ENCODE data around the gene DCT.

Gene DCT

DNA sequence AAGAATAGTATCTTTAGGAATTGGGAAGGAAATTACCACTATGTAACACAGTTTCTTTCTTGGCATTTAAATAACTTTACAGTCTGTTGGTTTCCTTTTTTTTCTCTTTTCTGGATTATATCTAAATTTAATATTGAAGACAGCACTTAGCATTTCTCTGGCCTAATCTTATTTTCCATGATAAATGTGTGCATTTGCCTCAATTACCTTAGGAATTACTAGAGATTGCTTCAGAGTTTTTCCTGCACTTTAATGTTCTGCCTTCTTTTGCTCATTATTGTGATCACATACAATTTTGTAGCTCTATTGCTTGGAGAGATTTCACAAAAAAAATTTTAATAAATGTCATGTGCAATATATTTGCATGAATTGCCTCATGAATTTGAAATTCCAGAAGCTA is 25.1 kb downstream of the DCT start:
- DNase-seq (ENCODE audit: low spot score) = no peak

GRCh38 chr13:94444826-94445225 is 34.7 kb downstream of the DCT start:
- DNase-seq (ENCODE audit: low spot score) = no peak

GRCh38 chr13:94435604-94436226 is 43.8 kb downstream of the DCT start:
- DNase-seq (ENCODE audit: low spot score) = peak; percentile 77

- DNase-seq (ENCODE audit: low spot score) = no peak
Measured at GRCh38 chr13:94433055-94433961, 46.2 kb downstream of the DCT start.

DNA sequence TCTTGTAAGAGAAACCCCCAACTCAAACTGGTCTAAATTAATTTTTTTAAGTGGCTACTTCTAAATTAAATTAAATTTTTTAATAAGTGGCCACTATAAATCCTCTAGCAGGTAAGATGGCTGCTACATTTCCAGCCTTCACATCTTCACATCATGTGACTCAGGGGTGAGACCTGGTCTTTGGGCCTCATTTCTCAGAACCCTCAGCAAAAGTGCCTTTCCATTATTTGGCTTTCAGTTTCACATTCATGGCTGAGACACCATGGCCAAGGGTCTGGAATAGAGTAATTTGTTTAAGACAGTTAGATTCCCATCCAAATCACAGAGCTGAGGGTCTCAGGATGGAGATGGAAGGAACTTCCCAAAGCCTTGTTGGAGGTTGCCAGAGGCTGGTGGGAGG is 47.5 kb downstream of the DCT start:
- DNase-seq (ENCODE audit: low spot score) = no peak

- DNase-seq (ENCODE audit: low spot score) = peak; percentile 17
Measured at GRCh38 chr13:94431574-94431973, 47.9 kb downstream of the DCT start.

GRCh38 chr13:94427313-94427953 is 52.0 kb downstream of the DCT start:
- no peak for DNase-seq (ENCODE audit: low spot score)

- DNase-seq (ENCODE audit: low spot score) = no peak
Measured at GRCh38 chr13:94419925-94420305, 59.6 kb downstream of the DCT start.

DNA sequence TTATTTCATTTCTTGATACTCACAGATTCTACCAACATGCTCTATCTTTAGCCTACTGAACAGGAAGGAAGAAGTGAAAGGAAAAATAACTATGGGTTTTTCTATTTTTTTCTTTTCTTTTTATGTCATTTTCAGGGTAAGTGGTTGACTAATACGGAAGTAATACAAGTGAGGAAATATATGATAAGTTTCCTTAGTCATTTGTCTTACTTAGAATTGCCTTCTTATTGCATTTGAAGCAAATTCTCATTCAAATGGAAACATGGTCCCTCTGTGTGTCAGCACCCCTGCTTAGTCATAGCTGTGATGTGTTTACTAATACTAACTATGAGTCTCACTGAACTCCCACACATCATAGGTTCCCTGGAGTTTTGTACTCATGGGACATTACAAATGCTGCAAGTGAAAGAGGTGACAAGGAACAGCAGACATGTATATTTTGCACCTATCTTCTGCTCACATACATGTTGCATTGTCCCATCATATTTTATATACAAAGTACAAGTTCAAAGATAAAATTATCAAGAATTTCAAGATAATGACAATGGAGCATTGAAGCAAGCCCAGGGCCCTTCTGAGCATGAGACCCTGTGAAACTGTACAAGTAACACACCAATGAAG is 60.1 kb downstream of the DCT start:
- DNase-seq (ENCODE audit: low spot score) = no peak

DNA sequence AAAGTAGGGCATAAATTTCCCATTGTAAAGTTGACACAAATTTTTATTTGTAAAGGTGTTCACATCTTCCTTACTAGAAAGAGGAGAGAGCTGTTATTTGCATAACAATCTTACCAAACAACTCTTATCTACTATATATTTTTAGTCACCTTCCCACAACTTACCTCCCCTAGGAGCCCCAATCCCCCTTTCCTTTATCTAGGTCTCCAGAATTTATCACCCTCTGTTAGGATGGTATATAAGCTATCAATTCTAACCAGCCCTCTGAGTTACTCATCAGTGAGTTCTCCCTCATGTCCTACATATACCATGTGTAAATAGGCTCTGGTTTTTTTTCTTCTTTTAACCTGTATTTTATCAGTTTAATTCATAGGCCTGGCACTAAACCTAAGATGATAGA is 62.2 kb downstream of the DCT start:
- DNase-seq (ENCODE audit: low spot score) = no peak

DNA sequence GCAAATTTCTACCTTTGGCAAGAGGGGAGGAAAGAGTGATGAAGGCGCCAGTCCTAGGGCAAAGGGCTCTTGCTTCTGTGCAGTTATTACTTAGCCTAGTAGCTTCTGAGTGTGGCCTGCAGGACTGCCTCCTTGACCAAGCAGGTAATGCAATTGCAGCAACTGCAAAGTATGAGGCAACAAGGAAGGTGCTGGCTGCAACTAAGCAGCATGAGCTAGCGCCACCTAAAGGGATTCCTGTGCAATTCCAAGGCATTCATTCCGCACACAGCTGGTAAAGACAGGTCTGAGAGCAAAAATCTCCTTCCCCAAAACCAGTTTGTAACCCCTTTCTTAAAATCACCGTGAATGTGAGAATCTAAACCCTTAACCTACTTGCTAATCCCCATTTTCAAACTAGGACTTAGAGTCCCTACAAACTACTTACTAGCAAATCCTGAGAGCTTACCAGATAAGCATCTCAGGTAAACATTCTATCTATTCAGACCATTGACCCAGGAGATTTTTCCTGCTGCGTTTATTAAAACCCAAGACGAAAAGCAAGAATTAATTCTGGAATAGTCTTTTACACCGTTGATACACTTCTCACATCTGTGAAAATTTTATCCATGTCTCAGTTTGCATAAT is 62.9 kb downstream of the DCT start:
- DNase-seq (ENCODE audit: low spot score) = no peak

DNA sequence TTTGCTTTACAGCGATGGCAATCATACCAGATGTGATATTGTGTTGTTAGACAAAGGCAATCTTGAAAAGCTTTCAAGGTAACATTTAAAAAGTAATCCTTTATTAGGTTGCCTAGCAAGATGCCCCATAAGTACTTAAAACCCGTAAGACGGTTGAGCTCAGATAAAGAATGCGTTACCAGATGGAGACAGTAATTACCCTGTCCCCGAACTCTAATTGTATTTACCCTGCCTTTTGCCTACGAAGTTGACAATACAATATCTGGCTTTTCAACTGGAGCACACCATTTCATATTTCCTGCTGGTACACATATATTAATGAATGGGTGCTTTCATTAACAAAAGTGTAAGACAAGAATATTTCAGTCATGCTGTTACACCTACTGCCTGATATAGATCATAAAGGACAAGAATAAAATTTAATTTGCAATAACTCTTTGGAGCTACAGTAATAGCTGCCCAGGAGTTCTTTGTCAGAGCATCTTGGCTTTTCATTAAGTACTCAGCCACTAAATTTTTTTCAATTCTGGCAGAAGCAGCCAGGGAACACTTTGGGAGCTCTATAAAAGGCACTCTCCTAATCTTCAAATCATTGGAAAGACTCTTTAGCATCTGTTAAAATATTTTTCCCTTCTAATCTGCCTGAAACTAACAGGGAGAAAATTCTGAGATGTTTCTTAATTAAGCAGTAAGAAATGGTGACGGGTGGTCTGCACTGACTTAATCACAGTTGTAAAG is 63.8 kb downstream of the DCT start:
- DNase-seq (ENCODE audit: low spot score) = no peak

- no peak for DNase-seq (ENCODE audit: low spot score)
Measured at GRCh38 chr13:94414708-94415107, 64.8 kb downstream of the DCT start.

DNA sequence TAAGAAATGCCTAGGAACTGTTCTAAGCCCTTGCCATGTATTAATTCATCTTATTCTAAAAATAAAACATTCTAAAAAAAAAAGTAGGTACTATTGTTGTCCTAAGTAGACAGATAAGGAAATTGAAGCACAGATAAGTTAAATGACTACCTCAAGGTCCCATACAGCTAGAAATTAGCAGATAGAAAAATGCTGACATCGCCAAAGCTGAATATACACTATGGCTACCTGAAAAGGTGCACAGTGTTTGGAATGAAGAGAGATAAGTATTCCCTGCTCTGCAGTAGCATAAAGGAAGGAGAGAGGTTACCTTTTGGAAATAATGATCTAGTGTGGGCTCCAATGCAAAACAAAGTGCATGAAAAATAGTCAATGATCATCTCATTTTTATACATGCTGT is 65.3 kb downstream of the DCT start:
- DNase-seq (ENCODE audit: low spot score) = no peak

- no peak for DNase-seq (ENCODE audit: low spot score)
Measured at GRCh38 chr13:94413598-94413944, 65.9 kb downstream of the DCT start.

DNA sequence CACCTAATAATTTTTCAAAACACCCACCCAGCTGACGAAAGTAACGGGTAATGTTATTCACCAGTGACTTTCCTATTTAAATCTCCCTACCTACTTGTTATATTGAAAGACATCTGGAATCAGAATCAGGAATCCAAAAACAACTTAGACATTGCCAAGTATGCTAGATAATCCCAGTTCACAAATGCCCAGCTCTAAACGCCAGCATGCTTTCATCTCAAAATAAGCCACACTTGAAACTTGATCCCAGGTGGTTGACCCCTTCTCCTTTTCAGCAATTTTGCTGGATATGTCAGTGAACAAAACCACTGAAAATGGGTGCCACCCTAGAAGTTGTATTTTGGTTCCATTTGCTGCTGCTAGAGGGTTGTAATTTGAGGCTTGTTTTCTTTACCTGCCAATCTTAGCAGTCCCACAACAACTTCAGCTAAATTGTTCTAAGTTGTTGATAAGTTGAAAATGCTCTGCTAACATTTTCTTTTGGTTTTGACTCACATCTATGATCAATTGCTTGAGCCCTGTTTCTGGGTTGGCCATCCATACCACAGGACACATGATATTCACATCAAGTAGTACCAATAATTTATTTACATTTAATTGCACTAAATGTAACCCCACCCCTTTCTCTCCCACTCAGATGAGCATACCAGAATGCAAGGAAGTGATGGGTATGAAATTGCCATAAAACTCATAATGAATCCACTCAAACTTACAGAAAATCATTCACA is 66.4 kb downstream of the DCT start:
- no peak for DNase-seq (ENCODE audit: low spot score)

DNA sequence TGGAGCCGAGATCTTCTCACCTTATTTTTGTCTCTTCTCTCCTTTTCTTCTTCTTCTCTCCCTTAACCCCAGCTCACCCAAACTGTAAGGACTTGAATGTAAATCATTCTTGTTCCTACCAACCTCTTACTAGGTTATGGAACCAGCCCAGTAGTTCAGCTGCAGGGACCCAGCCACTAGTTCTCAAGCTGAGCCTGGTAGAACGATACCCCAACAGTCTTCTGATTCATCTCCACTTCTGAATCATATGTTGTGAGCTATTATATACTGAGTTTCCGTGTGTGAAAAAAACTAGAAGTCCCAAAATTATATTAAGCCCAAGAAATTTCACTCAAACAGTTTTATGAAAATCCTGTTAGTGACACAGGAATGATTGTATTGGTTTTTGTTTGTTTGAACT is 67.7 kb downstream of the DCT start:
- DNase-seq (ENCODE audit: low spot score) = no peak

GRCh38 chr13:94408314-94409036 is 71.0 kb downstream of the DCT start:
- DNase-seq (ENCODE audit: low spot score) = no peak

DNA sequence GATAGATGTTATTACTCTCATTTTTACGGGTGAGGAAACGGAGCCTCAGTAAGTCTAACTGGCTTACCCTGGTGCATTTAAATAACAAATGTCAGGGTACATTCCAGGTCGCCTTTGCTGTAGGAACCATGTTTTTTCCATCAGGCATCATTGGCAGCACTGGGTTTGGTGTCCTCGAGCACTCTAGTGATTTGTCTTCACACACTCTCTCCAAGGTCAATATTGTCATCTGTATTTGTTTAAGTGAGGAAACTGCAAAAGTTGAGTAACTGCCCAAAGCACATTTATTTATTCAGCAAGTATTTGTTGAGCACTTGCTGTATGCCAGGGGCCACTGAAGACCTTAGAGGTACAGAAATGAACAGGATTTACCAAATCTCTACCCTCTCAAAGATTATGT is 78.6 kb downstream of the DCT start:
- no peak for DNase-seq (ENCODE audit: low spot score)

DNA sequence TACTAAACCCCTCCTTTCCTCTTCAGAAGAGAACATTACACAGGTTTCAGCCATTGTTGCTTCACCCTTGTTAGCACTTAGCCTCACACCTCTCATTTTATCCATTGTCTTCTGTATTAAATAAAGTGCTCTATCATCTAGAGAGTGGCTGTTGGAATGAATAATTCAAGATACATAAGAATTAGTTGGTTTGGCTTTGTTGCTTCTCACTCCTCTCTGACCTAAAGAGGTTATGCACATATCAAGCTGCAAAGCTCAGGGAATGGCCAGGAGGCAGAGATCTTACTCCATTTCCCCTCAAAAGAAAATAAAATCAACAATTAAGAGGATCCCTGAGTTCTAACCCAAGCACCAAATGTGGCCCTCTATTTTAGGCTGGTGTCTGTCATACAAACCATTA is 79.7 kb downstream of the DCT start:
- no peak for DNase-seq (ENCODE audit: low spot score)
